CD4-positive, CD25-positive, alpha-beta regulatory T cell (primary cell): ENCODE results near the gene DUSP22. TPM values are rescaled to one million over a fixed set of nuclear protein-coding genes. Genes with fewer than 3 reads are reported as not detected.

Experiments
- ATAC-seq, 2 donors: fragments of 150-1000 bp; cut with Tn5 transposase; one replicate each; pipeline ENCODE4 v1.10.0; 2021; ENCODE audit warnings: low read depth in 2 of 2, moderate number of reproducible peaks in 2 of 2, moderate library complexity in 1 of 2
- DNase-seq, 3 donors: peaks; one replicate each; pipeline versions ENCODE4 v3.0.0 to v3.0.0-alpha.2; 2012 to 2022; ENCODE audit warnings: mixed read lengths in 1 of 3
- H3K27ac ChIP-seq: one replicate; pipeline ENCODE4 v1.7.0; 2013; ENCODE audit warnings: mild to moderate bottlenecking, low read length; ENCODE audit not compliant: insufficient read depth, poor library complexity, severe bottlenecking
- H3K27me3 ChIP-seq: one replicate; pipeline ENCODE4 v1.7.0; 2013; ENCODE audit warnings: low read length; ENCODE audit not compliant: control insufficient read depth, insufficient read depth
- H3K36me3 ChIP-seq: one replicate; pipeline ENCODE4 v1.7.0; 2013; ENCODE audit warnings: mild to moderate bottlenecking, low read length, moderate library complexity; ENCODE audit not compliant: control insufficient read depth, insufficient read depth
- H3K4me1 ChIP-seq: 2 replicates; pipeline ENCODE4 v1.7.0; 2013; ENCODE audit warnings: mild to moderate bottlenecking, low read length; ENCODE audit not compliant: insufficient read depth, control insufficient read depth, poor library complexity, severe bottlenecking
- H3K4me3 ChIP-seq: one replicate; pipeline ENCODE4 v1.7.0; 2013; ENCODE audit warnings: low read depth, mild to moderate bottlenecking, low read length, moderate library complexity
- H3K9me3 ChIP-seq, 2 experiments: 1 replicate in 1 of 2; 2 replicates in 1 of 2; pipeline ENCODE4 v1.7.0; 2013; ENCODE audit warnings: low read length in 2 of 2, mild to moderate bottlenecking in 1 of 2, moderate library complexity in 1 of 2; ENCODE audit not compliant: control insufficient read depth in 2 of 2
- H3K27ac Mint-ChIP-seq, 3 donors: one replicate each; pipeline ENCODE4 v1.8.0; 2020 to 2022; ENCODE audit warnings: mild to moderate bottlenecking in 3 of 3, mixed read lengths in 3 of 3, moderate library complexity in 2 of 3
- H3K27me3 Mint-ChIP-seq: one replicate; pipeline ENCODE4 v1.8.0; 2022; ENCODE audit warnings: mild to moderate bottlenecking, mixed read lengths
- H3K36me3 Mint-ChIP-seq: one replicate; pipeline ENCODE4 v1.8.0; 2020; ENCODE audit warnings: mixed read lengths
- H3K4me1 Mint-ChIP-seq, 4 donors: one replicate each; pipeline ENCODE4 v1.8.0; 2020 to 2022; ENCODE audit warnings: mixed read lengths in 4 of 4, mild to moderate bottlenecking in 1 of 4
- H3K4me3 Mint-ChIP-seq, 4 donors: one replicate each; pipeline ENCODE4 v1.8.0; 2020 to 2022; ENCODE audit warnings: mild to moderate bottlenecking in 4 of 4, mixed read lengths in 4 of 4, moderate library complexity in 3 of 4
- H3K9me3 Mint-ChIP-seq, 7 donors: one replicate each; pipeline ENCODE4 v1.8.0; 2020 to 2022; ENCODE audit warnings: mixed read lengths in 7 of 7, mild to moderate bottlenecking in 3 of 7, moderate library complexity in 2 of 7
- polyA plus RNA-seq, 4 donors: library from polyadenylated mRNA; unstranded; fragments of 300-500 nt; fragmentation: Illumina TruSeq; gene quantifications; one replicate each; pipeline ENCODE4 v1.2.3, GENCODE V29; 2021
- total RNA-seq: library from RNA; stranded (reverse); gene quantifications from one replicate; pipeline ENCODE4 v1.2.3, GENCODE V29; 2022

The DUSP22 gene
- total and polyA plus RNA-seq, 5 donors from 2014 or later, result 45.5 to 48.5 (median 46.6) TPM

GRCh38 chr6:286681-287488 is 5.4 kb upstream of the DUSP22 start:
- Histone ChIP-seq H3K36me3 (no peaks in the 10 kb centered on the region), H3K27me3 (no peaks in the 10 kb centered on the region), H3K9me3 (no peaks in the 10 kb centered on the region), H3K27ac (peak overlapping the region; percentile 48), H3K4me3 (peak overlapping the region; percentile 29), H3K4me1 (peaks cover 36% of the 10 kb centered on the region)
- peaks cover 0 to 5% (median 0%) of the 10 kb centered on the region in 7 donors for H3K9me3 Mint-ChIP-seq
- ATAC-seq (no peak), DNase-seq (peak in 1 of 3 donors; percentile 26)
- peak overlapping the region; percentile 23 to 76 (median 55) for H3K4me3 Mint-ChIP-seq
- H3K4me1 Mint-ChIP-seq, result peaks cover 37 to 74% (median 58%) of the 10 kb centered on the region in 4 donors
- H3K27ac Mint-ChIP-seq, result peak overlapping the region; percentile 63 to 81 (median 71)
- peaks cover 7% of the 10 kb centered on the region for H3K36me3 Mint-ChIP-seq
- peaks cover 4% of the 10 kb centered on the region for H3K27me3 Mint-ChIP-seq

GRCh38 chr6:287489-287860 is 4.8 kb upstream of the DUSP22 start:
- Histone ChIP-seq H3K36me3 (no peaks in the 10 kb centered on the region), H3K27me3 (no peaks in the 10 kb centered on the region), H3K4me3 (peak overlapping the region; percentile 29), H3K9me3 (no peaks in the 10 kb centered on the region), H3K27ac (no peak overlapping the region), H3K4me1 (peaks cover 36% of the 10 kb centered on the region)
- peak overlapping the region; percentile 23 to 76 (median 28) for H3K4me3 Mint-ChIP-seq
- H3K9me3 Mint-ChIP-seq, result peaks cover 0 to 5% (median 0%) of the 10 kb centered on the region in 7 donors
- ATAC-seq (no peak), DNase-seq (peak in 2 of 3 donors; percentile 28 to 60)
- H3K27me3 Mint-ChIP-seq, result peaks cover 4% of the 10 kb centered on the region
- H3K27ac Mint-ChIP-seq, result peak overlapping the region; percentile 63 to 92 (median 71)
- H3K36me3 Mint-ChIP-seq, result peaks cover 1% of the 10 kb centered on the region
- H3K4me1 Mint-ChIP-seq, result peaks cover 37 to 74% (median 58%) of the 10 kb centered on the region in 4 donors

GRCh38 chr6:288866-289265 is 3.4 kb upstream of the DUSP22 start:
- no peak overlapping the region for H3K27ac ChIP-seq
- H3K4me3 Mint-ChIP-seq, result peak overlapping the region in 2 of 4 donors; percentile 59 to 91
- H3K4me1 Mint-ChIP-seq, result peaks cover 36 to 75% (median 64%) of the 10 kb centered on the region in 4 donors

GRCh38 chr6:290111-290922 is 2.0 kb upstream of the DUSP22 start:
- Histone ChIP-seq H3K27me3 (no peaks in the 10 kb centered on the region), H3K27ac (peak overlapping the region; percentile 88), H3K4me1 (peaks cover 45% of the 10 kb centered on the region), H3K36me3 (no peaks in the 10 kb centered on the region), H3K9me3 (no peaks in the 10 kb centered on the region), H3K4me3 (no peak overlapping the region)
- Mint-ChIP-seq H3K4me3 (peak overlapping the region; percentile 82 to 93 (median 90)), H3K4me1 (peaks cover 29 to 79% (median 64%) of the 10 kb centered on the region in 4 donors), H3K27me3 (peaks cover 4% of the 10 kb centered on the region), H3K9me3 (peaks cover 0 to 7% (median 0%) of the 10 kb centered on the region in 7 donors), H3K36me3 (no peaks in the 10 kb centered on the region), H3K27ac (peak overlapping the region; percentile 50 to 95 (median 84))
- peak in 1 of 3 donors; percentile 19 for DNase-seq
- no peak for ATAC-seq

More at GRCh38 chr6:288866-289265, 3.4 kb upstream of the DUSP22 start:
- peaks cover 48% of the 10 kb centered on the region for H3K4me1 ChIP-seq
- H3K27me3 Mint-ChIP-seq, result peaks cover 4% of the 10 kb centered on the region
- H3K36me3 ChIP-seq, result no peaks in the 10 kb centered on the region
- no peaks in the 10 kb centered on the region for H3K36me3 Mint-ChIP-seq
- ATAC-seq, result no peak
- H3K9me3 ChIP-seq, result no peaks in the 10 kb centered on the region
- no peaks in the 10 kb centered on the region for H3K27me3 ChIP-seq
- H3K4me3 ChIP-seq, result no peak overlapping the region
- peak overlapping the region; percentile 33 to 71 (median 40) for H3K27ac Mint-ChIP-seq
- H3K9me3 Mint-ChIP-seq, result peaks cover 0 to 7% (median 0%) of the 10 kb centered on the region in 7 donors
- no peak for DNase-seq

- H3K27me3 ChIP-seq, result no peaks in the 10 kb centered on the region
- ATAC-seq, result no peak
- H3K9me3 ChIP-seq, result no peaks in the 10 kb centered on the region
- Mint-ChIP-seq H3K4me3 (peak overlapping the region; percentile 89 to 93 (median 91)), H3K27ac (peak overlapping the region; percentile 91 to 95 (median 94)), H3K36me3 (no peaks in the 10 kb centered on the region), H3K9me3 (peaks cover 0 to 7% (median 0%) of the 10 kb centered on the region in 7 donors), H3K4me1 (peaks cover 24 to 81% (median 63%) of the 10 kb centered on the region in 4 donors), H3K27me3 (peaks cover 4% of the 10 kb centered on the region)
- H3K4me1 ChIP-seq, result peaks cover 45% of the 10 kb centered on the region
- DNase-seq, result peak in 1 of 3 donors; percentile 38
- peak overlapping the region; percentile 62 for H3K4me3 ChIP-seq
- H3K36me3 ChIP-seq, result no peaks in the 10 kb centered on the region
- peak overlapping the region; percentile 88 for H3K27ac ChIP-seq
These were observed 1.0 kb upstream of the DUSP22 start for GRCh38 chr6:291204-291696.

- Histone ChIP-seq H3K27me3 (no peaks in the 10 kb centered on the region), H3K4me1 (peaks cover 42% of the 10 kb centered on the region), H3K27ac (peak overlapping the region; percentile 88), H3K9me3 (no peaks in the 10 kb centered on the region), H3K4me3 (peak overlapping the region; percentile 91), H3K36me3 (no peaks in the 10 kb centered on the region)
- Mint-ChIP-seq H3K27me3 (peaks cover 4% of the 10 kb centered on the region), H3K4me3 (peak overlapping the region; percentile 89 to 98 (median 96)), H3K36me3 (no peaks in the 10 kb centered on the region), H3K4me1 (peaks cover 24 to 78% (median 64%) of the 10 kb centered on the region in 4 donors), H3K27ac (peak overlapping the region; percentile 95 to 98 (median 98)), H3K9me3 (peaks cover 0 to 7% (median 0%) of the 10 kb centered on the region in 7 donors)
- DNase-seq (peak; percentile 77 to 94 (median 79)), ATAC-seq (peak; percentile 56 to 57)
These were observed 362 bp downstream of the DUSP22 start for GRCh38 chr6:292506-293192.
